Kidney (tissue), 14 donors: ENCODE data around the gene RNF207. TPM values are rescaled to one million over a fixed set of nuclear protein-coding genes. Genes with fewer than 3 reads are reported as not detected.

Experiments used
- DNase-seq, 5 donors: peaks; one replicate each; pipeline ENCODE4 v3.0.0-alpha.2; 2013 to 2020
- FAIRE-seq: peaks from 2 replicates; lab custom pipeline; 2012; peaks lifted over from hg19 to GRCh38; lab: Jason Lieb, UNC
- H3K27ac ChIP-seq, 2 donors: one replicate each; pipeline ENCODE4 v1.7.0; 2013; ENCODE audit warnings: low read depth in 2 of 2, low read length in 2 of 2, inconsistent platforms in 1 of 2
- H3K27me3 ChIP-seq: one replicate; pipeline ENCODE4 v1.7.1; 2013; ENCODE audit warnings: low read length, inconsistent platforms; ENCODE audit not compliant: control insufficient read depth, insufficient read depth
- H3K36me3 ChIP-seq, 3 donors: one replicate each; pipeline versions ENCODE4 v1.7.0 to v1.7.1; 2013; ENCODE audit warnings: low read length in 3 of 3, control low read depth in 1 of 3, inconsistent platforms in 1 of 3; ENCODE audit not compliant: insufficient read depth in 3 of 3, control insufficient read depth in 2 of 3
- H3K4me1 ChIP-seq, 3 donors: one replicate each; pipeline versions ENCODE4 v1.7.0 to v1.7.1; 2013; ENCODE audit warnings: low read length in 3 of 3, inconsistent platforms in 1 of 3, low read depth in 1 of 3; ENCODE audit not compliant: control insufficient read depth in 2 of 3, insufficient read depth in 2 of 3
- H3K4me3 ChIP-seq, 3 donors: one replicate each; pipeline versions ENCODE4 v1.7.0 to v1.8.1; 2013; ENCODE audit warnings: low read length in 3 of 3, control low read depth in 1 of 3, inconsistent platforms in 1 of 3
- H3K9ac ChIP-seq, 3 donors: one replicate each; pipeline versions ENCODE4 v1.7.0 to v1.7.1; 2013; ENCODE audit warnings: low read length in 3 of 3, control low read depth in 1 of 3, inconsistent platforms in 1 of 3
- H3K9me3 ChIP-seq, 3 donors: one replicate each; pipeline versions ENCODE4 v1.7.0 to v1.7.1; 2013; ENCODE audit warnings: low read length in 3 of 3, control low read depth in 1 of 3, inconsistent platforms in 1 of 3; ENCODE audit not compliant: control insufficient read depth in 2 of 3, insufficient read depth in 1 of 3
- CTCF ChIP-seq: IDR thresholded peaks from 3 replicates; pipeline ENCODE4 v1.5.1; 2012; ENCODE audit warnings: mild to moderate bottlenecking, moderate library complexity, borderline replicate concordance; ENCODE audit not compliant: insufficient read depth; ENCODE audit errors: extremely low read depth
- intact Hi-C: fragments of 100-400 bp; cut with DNase I; formaldehyde crosslinking; loops from one replicate; pipeline ENCODE4 v1.11.1; 2022
- polyA plus RNA-seq: library from polyadenylated mRNA; stranded (reverse); fragments of 350-450 nt; fragmentation: Illumina TruSeq; extraction: RNeasy Lipid Tissue Mini Kit (QIAGEN cat#74804); gene quantifications from one replicate; pipeline ENCODE4 v1.2.3, GENCODE V29; 2014; ENCODE audit warnings: low read depth, low replicate concordance; ENCODE audit not compliant: insufficient read depth
- total RNA-seq: library from RNA; stranded (reverse); fragmentation: NEBNext Ultra II Directional; extraction: Animal tissue kit (Norgen Biotek cat#: 25700); gene quantifications from one replicate; pipeline ENCODE4 v1.2.1, GENCODE V29; 2021
- donor health status: control.
- donor health status: control.
- donor health status: control.
- donor health status: control.
- donor health status: control.
- donor health status: DM: yes; HTN: yes; CAD: no.
- donor health status: Normal renal cell carcinoma (clear cell type).

RNF207 gene
- total and polyA plus RNA-seq, 2 donors from 2014 or later, result 7.7 to 43.6 TPM

GRCh38 chr1:6221210-6221784 is 15.4 kb downstream of the RNF207 start:
- peaks cover 0 to 18% (median 17%) of the 10 kb centered on the region in 3 donors for H3K36me3 ChIP-seq
- intact Hi-C loops, result no loop called here
- TF ChIP-seq CTCF, result no peak

GRCh38 chr1:6222636-6223035 is 16.7 kb downstream of the RNF207 start:
- no peak overlapping the region for H3K4me3 ChIP-seq
- H3K36me3 ChIP-seq, result peaks cover 0 to 25% (median 22%) of the 10 kb centered on the region in 3 donors
- FAIRE-seq (peak; percentile 46), DNase-seq (peak in 1 of 5 donors; percentile 75)
- H3K27me3 ChIP-seq, result no peaks in the 10 kb centered on the region
- no peaks in the 10 kb centered on the region for H3K9me3 ChIP-seq
- H3K4me1 ChIP-seq, result peaks cover 0 to 24% (median 6%) of the 10 kb centered on the region in 3 donors
- H3K9ac ChIP-seq, result no peak overlapping the region
- intact Hi-C loops, result no loop called here
- TF ChIP-seq CTCF, result no peak
- H3K27ac ChIP-seq, result peak overlapping the region in 1 of 2 donors; percentile 43

More at GRCh38 chr1:6221210-6221784, 15.4 kb downstream of the RNF207 start:
- DNase-seq, result peak in 1 of 5 donors; percentile 12
- no peak for FAIRE-seq
- no peaks in the 10 kb centered on the region for H3K27me3 ChIP-seq
- H3K4me1 ChIP-seq, result peaks cover 0 to 24% (median 6%) of the 10 kb centered on the region in 3 donors
- H3K9me3 ChIP-seq, result no peaks in the 10 kb centered on the region
- H3K9ac ChIP-seq, result no peak overlapping the region
- no peak overlapping the region for H3K27ac ChIP-seq
- no peak overlapping the region for H3K4me3 ChIP-seq

- Histone ChIP-seq H3K36me3 (peaks cover 0 to 25% (median 22%) of the 10 kb centered on the region in 3 donors), H3K9me3 (no peaks in the 10 kb centered on the region), H3K4me1 (peaks cover 0 to 24% (median 6%) of the 10 kb centered on the region in 3 donors), H3K9ac (no peak overlapping the region), H3K4me3 (no peak overlapping the region), H3K27me3 (no peaks in the 10 kb centered on the region), H3K27ac (peak overlapping the region in 1 of 2 donors; percentile 11)
- DNase-seq (no peak), FAIRE-seq (no peak)
- intact Hi-C loops, result no loop called here
- no peak for TF ChIP-seq CTCF
These were observed 17.7 kb downstream of the RNF207 start for GRCh38 chr1:6223617-6224016.
